HTR-8/SVneo (cell line): ENCODE measurements around the gene GSC.
A peak's percentile ranks its signal among the peaks of the same experiment; 100 is the strongest.
"Not testable (repeated sequence)": the region's sequence is repeated elsewhere in the genome, so short reads cannot be mapped to it uniquely, and the experiment has no call there.

Source experiments
- DNase-seq: peaks from one replicate; pipeline ENCODE4 v3.0.0; 2011; ENCODE audit warnings: low spot score, mixed read lengths; ENCODE audit not compliant: insufficient read length
- FAIRE-seq: peaks from 2 replicates; lab custom pipeline; 2011; peaks lifted over from hg19 to GRCh38; lab: Jason Lieb, UNC

Gene GSC

GRCh38 chr14:94748667-94749347 lies 21.1 kb downstream of the GSC start:
- DNase-seq (peak; percentile 64), FAIRE-seq (no peak)

GRCh38 chr14:94747739-94748138 lies 22.2 kb downstream of the GSC start:
- no peak for FAIRE-seq

DNA sequence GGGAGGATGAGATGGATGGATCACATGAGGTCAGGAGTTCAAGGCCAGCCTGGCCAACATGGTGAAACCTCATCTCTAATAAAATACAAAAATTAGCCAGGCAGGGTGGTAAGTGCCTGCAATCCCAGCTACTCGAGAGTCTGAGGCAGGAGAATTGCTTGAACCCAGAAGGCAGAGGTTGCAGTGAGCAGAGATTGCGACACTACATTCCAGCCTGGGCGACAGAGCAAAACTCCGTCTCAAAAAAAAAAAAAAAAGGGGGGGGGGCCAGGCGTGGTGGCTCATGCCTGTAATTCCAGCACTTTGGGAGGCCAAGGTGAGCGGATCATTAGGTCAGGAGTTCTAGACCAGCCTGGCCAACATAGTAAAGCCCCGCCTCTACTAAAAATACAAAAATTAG lies 22.8 kb downstream of the GSC start:
- not testable (repeated sequence) for FAIRE-seq

More at GRCh38 chr14:94747739-94748138, 22.2 kb downstream of the GSC start:
- no peak for DNase-seq

DNA sequence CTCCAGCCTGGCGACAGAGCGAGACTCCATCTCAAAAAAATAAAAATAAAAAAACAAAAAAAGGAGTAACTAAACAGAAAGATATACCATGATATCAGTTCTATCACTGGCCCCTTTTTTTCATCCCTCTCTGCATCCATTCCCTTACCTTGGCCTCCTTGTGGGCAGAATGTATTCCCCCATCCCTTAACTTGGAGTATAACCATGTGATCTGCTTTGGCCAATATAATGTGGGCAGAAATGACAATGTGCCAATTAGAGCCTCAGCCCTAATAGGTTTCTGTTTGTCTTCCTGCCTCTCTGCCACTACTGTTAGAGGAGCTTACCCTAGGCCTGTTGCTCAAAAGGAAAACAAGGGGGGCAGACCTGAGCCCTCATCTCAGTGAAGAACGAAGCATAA lies 23.8 kb downstream of the GSC start:
- DNase-seq (no peak), FAIRE-seq (no peak)

More for the DNA sequence above, 22.8 kb downstream of the GSC start:
- not testable (repeated sequence) for DNase-seq

GRCh38 chr14:94738751-94739150 lies 31.2 kb downstream of the GSC start:
- no peak for FAIRE-seq
- DNase-seq, result no peak

DNA sequence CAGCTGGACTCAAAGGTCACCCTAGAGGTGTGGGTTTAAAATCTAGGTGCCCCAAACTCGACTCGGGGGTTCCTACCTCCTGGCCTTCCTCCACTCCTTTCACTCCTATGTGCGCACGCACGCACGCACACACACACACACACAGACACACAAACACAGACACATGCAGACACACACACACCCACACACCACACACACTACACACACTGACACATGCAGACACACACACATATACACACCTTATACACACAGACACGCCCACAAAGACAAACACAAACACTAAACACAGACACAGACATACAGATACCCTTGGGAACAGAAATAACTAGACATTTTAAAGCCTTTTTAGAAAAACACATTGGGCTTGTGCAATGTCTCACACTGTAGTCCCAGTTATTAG lies 31.8 kb downstream of the GSC start:
- DNase-seq, result no peak
- peak; percentile 81 for FAIRE-seq

DNA sequence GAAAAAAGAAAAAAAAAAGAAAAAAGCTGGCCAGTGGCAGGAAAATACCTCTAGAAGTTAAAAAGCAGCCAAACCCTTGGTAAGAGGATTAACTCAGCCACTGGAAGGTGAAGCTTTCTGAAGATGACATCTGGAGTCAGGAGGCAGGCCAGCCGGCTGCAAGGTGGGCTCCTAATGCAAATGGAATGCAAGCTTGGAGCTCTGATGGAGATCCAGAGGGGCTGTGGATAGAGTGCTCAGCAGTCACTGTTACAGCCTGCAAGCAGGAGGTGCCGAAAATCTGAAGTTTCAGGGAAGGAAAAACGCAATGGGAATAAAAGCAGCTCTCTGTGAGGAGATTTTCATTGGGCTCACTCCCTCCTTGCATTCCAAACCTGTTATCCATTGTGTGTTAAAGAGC lies 41.0 kb downstream of the GSC start:
- FAIRE-seq (no peak), DNase-seq (no peak)

DNA sequence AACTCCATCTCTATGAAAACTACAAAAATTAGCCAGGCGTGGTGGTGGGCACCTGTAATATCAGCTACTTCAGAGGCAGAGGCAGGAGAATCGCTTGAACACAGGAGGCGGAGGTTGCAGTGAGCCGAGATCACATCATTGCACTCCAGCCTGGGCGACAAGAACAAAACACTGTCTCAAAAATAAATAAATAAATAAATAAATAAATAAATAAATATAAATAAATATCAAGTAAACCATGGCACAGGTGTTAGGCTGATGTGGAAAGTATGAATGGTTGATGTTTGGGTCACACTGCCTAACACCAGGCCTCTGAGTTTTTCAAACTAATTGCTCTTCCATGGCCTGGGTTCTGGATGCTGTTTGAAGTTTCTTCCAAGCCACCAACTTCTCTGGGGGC lies 41.5 kb downstream of the GSC start:
- not testable (repeated sequence) for DNase-seq, FAIRE-seq

DNA sequence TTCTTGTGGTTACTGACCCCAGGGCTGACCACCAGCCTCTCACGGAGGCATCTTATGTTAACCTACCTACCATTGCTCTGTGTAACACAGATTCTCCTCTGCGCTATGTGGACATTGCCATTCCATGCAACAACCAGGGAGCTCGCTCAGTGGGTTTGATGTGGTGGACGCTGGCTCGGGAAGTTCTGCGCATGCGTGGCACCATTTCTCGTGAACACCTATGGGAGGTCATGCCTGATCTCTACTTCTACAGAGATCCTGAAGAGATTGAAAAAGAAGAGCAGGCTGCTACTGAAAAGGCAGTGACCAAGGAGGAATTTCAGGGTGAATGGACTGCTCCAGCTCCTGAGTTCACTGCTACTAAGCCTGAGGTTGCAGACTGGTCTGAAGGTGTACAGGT lies 43.3 kb downstream of the GSC start:
- not testable (repeated sequence) for DNase-seq, FAIRE-seq

DNA sequence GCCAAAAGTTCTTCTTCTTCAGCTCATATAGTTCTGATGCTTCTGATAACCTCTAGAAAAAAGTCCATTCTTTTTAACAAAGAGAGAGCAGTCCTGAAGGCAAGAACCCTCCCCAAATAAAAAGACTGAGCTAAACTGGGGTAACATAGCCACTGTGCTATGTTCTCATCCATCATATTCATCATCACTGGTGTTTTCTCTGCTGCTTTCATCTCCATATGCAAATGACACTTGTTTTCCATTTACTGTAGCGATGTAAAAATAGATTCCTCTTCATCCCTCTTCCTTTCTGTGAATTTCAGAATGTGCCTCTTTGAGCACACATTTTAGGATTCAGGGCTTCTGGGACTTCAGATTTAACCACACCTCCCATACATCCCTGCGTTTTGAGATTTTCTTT lies 44.9 kb downstream of the GSC start:
- no peak for DNase-seq
- FAIRE-seq, result no peak

- DNase-seq (no peak), FAIRE-seq (no peak)
These were observed 47.5 kb downstream of the GSC start for GRCh38 chr14:94722397-94722796.
